ENCODE results near the gene TRERF1. TPM values are rescaled to one million over a fixed set of nuclear protein-coding genes. Genes with fewer than 3 reads are reported as not detected.

The TRERF1 gene
- total and polyA plus RNA-seq, 7 donors = 0.21 to 0.99 (median 0.44) TPM

DNA sequence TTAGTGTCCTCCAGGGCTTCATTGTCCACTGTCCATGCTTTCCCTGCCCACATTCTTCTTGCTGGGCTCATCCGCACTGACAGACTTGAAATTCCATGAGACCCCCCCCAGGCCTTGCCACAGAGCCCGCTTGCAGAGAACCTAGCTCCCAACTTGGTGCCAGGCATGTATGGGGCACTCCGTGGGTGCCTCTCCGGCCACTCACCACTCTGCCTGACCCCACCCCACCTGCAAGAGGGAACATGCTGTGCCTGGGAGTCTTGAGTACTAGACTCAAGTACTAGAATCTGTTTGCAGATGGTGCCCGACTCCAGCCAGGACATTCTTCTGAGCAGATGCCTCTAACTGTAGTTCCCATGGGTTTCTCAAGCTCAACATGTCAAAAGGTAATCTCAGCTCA lies 47.9 kb downstream of the TRERF1 start:
- DNase-seq = no peak
- Histone ChIP-seq H3K4me3 (no peak overlapping the region), H3K36me3 (ENCODE audit: insufficient read depth in 1 of 2, low read depth in 1 of 2) (no peaks in the 10 kb centered on the region), H3K4me1 (no peaks in the 10 kb centered on the region), H3K27me3 (ENCODE audit: insufficient read depth in 3 of 3, low read length in 2 of 3) (no peaks in the 10 kb centered on the region), H3K27ac (no peak overlapping the region), H3K9me3 (no peaks in the 10 kb centered on the region)
- intact Hi-C loops (cut with DNase I) = no loop called here
- TF ChIP-seq, protein P1, sequence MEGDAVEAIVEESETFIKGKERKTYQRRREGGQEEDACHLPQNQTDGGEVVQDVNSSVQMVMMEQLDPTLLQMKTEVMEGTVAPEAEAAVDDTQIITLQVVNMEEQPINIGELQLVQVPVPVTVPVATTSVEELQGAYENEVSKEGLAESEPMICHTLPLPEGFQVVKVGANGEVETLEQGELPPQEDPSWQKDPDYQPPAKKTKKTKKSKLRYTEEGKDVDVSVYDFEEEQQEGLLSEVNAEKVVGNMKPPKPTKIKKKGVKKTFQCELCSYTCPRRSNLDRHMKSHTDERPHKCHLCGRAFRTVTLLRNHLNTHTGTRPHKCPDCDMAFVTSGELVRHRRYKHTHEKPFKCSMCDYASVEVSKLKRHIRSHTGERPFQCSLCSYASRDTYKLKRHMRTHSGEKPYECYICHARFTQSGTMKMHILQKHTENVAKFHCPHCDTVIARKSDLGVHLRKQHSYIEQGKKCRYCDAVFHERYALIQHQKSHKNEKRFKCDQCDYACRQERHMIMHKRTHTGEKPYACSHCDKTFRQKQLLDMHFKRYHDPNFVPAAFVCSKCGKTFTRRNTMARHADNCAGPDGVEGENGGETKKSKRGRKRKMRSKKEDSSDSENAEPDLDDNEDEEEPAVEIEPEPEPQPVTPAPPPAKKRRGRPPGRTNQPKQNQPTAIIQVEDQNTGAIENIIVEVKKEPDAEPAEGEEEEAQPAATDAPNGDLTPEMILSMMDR (IDR thresholded peaks at IDR 0.05) = no peak
- no peak for ATAC-seq
- whole genome bisulfite sequencing, 3 donors = 83 to 92% (median 84%) methylated on average over 5 of the region's 5 CpGs

DNA sequence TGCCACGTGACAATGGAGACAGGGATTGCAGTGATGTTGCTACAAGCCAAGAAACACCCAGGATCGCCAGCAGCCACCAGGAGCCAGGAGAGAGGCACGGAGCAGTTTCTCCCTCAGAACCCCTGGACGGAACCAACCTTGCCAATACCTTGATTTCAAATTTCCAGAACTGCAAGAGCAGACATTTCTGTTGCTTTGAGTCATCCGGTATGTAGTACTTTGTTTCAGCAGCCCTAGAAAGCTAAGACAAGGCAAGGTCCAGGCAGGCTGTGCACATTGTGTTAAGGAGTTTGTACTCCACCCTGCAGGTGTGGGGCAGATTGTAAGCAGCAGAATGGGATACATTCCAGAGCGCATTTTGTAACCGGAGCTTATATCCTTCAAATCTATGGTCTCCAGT lies 48.3 kb downstream of the TRERF1 start:
- Histone ChIP-seq H3K4me1 (no peaks in the 10 kb centered on the region), H3K27me3 (ENCODE audit: insufficient read depth in 3 of 3, low read length in 2 of 3) (no peaks in the 10 kb centered on the region), H3K27ac (no peak overlapping the region), H3K36me3 (ENCODE audit: insufficient read depth in 1 of 2, low read depth in 1 of 2) (no peaks in the 10 kb centered on the region), H3K9me3 (no peaks in the 10 kb centered on the region), H3K4me3 (no peak overlapping the region)
- TF ChIP-seq, protein P1 (IDR thresholded peaks at IDR 0.05) = no peak
- WGBS, 3 donors = 73 to 81% (median 77%) methylated on average over 7 of the region's 7 CpGs
- no peak for DNase-seq
- ATAC-seq = no peak
- intact Hi-C loops (cut with DNase I) = no loop called here

DNA sequence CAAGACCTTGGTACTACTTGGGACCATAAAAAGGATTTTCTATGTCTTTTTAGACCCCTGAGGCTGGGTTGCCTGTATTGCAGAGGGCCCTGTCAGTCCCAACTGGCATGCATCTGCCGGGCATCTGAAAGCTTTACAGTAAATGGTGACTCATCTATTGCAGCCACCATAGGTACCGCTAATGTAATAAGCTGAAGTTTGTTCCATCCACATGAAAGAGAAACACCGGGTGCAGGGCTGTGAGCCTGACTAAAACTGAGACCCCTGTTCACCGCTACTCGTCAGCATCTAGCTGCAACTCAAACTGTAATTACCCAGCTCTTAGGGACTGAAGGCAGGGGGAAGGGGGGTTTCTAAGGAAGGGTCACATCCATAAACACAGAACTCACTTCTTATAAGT lies 49.5 kb downstream of the TRERF1 start:
- WGBS, 3 donors = 77 to 85% (median 81%) methylated on average over 5 of the region's 5 CpGs
- Histone ChIP-seq H3K36me3 (ENCODE audit: insufficient read depth in 1 of 2, low read depth in 1 of 2) (no peaks in the 10 kb centered on the region), H3K4me3 (no peak overlapping the region), H3K9me3 (no peaks in the 10 kb centered on the region), H3K27me3 (ENCODE audit: insufficient read depth in 3 of 3, low read length in 2 of 3) (no peaks in the 10 kb centered on the region), H3K4me1 (no peaks in the 10 kb centered on the region), H3K27ac (no peak overlapping the region)
- intact Hi-C loops (cut with DNase I) = no loop called here
- TF ChIP-seq, protein P1 (IDR thresholded peaks at IDR 0.05) = no peak
- DNase-seq (no peak), ATAC-seq (no peak)

DNA sequence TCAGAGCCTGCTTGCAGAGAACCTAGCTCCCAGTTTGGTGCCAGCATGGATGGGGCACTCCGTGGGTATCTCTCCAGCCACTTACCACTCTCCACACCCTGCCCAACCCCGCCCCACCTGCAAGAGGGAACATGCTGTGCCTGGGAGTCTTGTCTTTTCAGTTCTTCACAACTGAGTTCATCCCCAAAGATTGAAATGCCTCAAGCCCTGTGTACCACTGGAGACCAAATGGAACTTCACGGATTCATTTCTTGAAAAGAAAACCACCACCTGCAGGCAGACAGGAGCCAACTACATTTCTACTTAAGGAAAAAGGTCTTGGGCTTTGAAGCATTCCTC lies 50.1 kb downstream of the TRERF1 start:
- no peaks in the 10 kb centered on the region for H3K9me3 ChIP-seq
- no peaks in the 10 kb centered on the region for H3K27me3 ChIP-seq (ENCODE audit: insufficient read depth in 3 of 3, low read length in 2 of 3)
- no peaks in the 10 kb centered on the region for H3K36me3 ChIP-seq (ENCODE audit: insufficient read depth in 1 of 2, low read depth in 1 of 2)
- TF ChIP-seq, protein P1 (IDR thresholded peaks at IDR 0.05) = no peak
- no peaks in the 10 kb centered on the region for H3K4me1 ChIP-seq
- WGBS, 3 donors = 77 to 82% (median 80%) methylated on average over 3 of the region's 3 CpGs
- ATAC-seq (no peak), DNase-seq (no peak)
- no peak overlapping the region for H3K27ac ChIP-seq
- intact Hi-C loops (cut with DNase I) = no loop called here
- H3K4me3 ChIP-seq = no peak overlapping the region

DNA sequence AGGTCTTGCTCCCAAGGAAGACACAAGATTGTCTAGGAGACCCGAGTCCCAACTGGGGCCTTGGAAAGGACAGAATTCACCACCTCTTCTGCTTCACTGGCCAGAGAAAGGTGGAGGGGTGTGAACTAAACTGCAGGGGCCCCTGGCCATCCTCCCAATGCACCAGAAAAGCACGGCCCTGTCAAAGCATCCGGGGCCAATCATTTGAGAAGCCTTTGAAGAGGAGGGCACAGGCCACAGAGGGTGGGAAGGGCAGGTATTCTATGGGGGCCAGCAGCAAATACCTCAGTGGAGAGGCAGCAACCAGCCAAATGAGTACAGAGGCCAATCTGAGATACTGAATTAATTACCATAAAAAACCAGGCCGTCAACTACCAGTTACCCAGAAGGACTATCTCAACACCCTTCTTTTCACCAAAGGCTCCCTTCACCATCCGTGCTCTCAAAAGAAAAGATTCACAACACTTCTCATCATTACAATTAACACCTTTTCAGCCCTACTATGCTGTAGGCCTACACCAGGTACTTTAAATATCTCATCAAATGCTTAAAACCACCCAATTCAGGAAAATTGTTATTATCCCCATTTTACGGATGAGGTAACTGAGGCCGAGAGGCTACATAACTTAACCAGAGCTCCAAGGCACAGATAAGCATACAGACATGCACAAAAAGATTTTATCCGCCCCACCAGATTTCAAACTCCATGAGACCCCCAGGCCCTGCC lies 50.7 kb downstream of the TRERF1 start:
- no peaks in the 10 kb centered on the region for H3K36me3 ChIP-seq (ENCODE audit: insufficient read depth in 1 of 2, low read depth in 1 of 2)
- H3K9me3 ChIP-seq = no peaks in the 10 kb centered on the region
- no peaks in the 10 kb centered on the region for H3K4me1 ChIP-seq
- ATAC-seq (no peak), DNase-seq (no peak)
- TF ChIP-seq, protein P1 (IDR thresholded peaks at IDR 0.05) = no peak
- 82 to 91% (median 84%) methylated on average over 8 of the region's 8 CpGs for WGBS, 3 donors
- intact Hi-C loops (cut with DNase I) = no loop called here
- no peak overlapping the region for H3K27ac ChIP-seq
- no peaks in the 10 kb centered on the region for H3K27me3 ChIP-seq (ENCODE audit: insufficient read depth in 3 of 3, low read length in 2 of 3)
- H3K4me3 ChIP-seq = no peak overlapping the region
